NCI-H345 (cell line): Measurements from ENCODE around the gene TRIM24.
"Not testable (repeated sequence)": the region's sequence is repeated elsewhere in the genome, so short reads cannot be mapped to it uniquely, and the experiment has no call there.

Experiments
- DNase-seq: peaks from one replicate; lab custom pipeline; 2025; lab: John Stamatoyannopoulos, UW

The TRIM24 gene

DNA sequence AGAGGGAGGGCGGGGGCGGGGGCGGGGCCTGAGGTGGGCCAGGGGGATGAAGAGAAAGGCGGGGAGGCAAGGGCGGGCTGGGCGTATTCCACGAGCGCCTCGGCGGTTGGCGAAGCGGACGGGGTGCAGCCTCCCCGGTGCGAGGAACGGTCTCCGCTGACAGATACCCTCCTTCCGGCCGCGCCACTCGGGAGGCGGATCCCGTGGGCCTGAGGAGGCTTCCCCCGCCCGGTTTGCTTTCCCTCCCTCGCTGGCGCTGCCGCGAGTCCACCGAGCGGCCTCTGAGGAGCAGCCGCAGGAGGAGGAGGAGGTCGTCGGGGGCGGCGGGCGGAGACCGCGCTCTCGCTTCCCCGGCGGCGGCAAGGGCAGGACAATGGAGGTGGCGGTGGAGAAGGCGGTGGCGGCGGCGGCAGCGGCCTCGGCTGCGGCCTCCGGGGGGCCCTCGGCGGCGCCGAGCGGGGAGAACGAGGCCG lies at the start of gene TRIM24:
TRIM24 (plus strand) TSS at position 84 of the 473 bp plus-strand sequence; CDS start at position 374, 290 bp downstream.
- no peak for DNase-seq

DNA sequence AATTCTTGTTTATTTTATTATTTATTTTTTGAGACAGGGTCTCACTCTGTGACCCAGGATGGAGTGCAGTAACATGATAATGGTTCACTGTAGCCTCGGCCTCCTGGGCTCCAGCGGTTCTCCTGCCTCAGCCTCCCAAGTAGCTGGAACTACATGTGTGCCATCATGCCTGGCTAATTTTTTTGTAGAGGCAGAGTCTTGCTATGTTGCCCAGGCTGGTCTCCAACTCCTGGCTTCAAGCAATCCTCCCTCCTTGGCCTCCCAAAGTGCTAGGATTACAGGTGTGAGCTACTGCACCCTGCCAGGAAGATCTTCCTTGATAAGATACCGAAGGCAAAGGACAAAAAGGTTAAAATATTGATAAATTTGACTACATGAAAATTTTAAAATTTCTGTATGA lies 48.0 kb upstream of the TRIM24 start:
- DNase-seq: not testable (repeated sequence)

GRCh38 chr7:138412921-138413320 lies 47.1 kb upstream of the TRIM24 start:
- DNase-seq: not testable (repeated sequence)

DNA sequence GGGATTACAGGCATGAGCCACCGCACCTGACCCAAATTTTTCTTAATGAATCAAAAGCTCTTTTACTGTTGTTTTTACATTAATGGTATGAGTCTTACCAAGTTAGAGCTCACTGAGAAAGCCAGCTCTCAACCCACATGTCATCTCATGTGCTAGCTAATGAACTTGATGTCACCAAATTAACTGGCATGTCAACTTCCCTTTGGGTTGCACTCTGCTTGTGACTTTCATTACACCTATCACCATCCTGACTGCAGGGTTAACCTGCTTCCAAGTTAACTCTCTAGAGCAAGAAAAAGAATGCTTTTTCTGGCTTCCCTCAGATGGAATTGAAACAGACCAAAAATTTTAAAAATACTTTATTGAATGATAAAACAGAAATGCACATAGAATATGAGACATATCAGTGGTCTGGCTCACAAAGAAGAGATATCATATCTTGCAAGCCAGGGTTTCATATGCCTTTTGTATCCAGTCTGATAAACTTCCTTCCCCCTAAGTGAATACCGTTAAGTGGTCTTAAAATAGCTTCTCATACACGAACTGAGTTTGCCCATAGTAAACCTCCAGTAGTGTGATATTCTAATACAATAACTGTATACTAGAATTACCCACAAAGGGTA lies 42.9 kb upstream of the TRIM24 start:
- no peak for DNase-seq

- no peak for DNase-seq
Measured at GRCh38 chr7:138417764-138418163, 42.3 kb upstream of the TRIM24 start.

- not testable (repeated sequence) for DNase-seq
Measured at GRCh38 chr7:138418403-138418802, 41.7 kb upstream of the TRIM24 start.

DNA sequence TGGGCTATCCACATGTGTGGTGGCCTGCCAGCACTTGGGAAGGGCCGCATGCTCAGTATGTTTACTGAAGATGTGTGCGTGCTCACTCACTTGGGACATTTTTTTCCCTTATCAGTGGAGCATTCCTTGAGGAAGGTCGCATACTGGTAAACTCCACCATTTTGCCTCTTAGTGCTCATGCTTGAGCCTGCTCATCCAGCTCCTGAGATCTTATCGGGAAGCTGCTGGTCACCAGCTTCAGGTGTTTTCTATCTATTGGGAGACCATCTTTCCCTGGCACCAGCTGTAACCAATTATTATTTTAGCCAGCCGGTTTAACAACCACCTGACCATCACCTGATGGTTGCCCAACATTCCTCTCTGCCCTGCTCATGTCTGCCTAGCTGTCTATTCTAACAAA lies 35.0 kb upstream of the TRIM24 start:
- no peak for DNase-seq

DNA sequence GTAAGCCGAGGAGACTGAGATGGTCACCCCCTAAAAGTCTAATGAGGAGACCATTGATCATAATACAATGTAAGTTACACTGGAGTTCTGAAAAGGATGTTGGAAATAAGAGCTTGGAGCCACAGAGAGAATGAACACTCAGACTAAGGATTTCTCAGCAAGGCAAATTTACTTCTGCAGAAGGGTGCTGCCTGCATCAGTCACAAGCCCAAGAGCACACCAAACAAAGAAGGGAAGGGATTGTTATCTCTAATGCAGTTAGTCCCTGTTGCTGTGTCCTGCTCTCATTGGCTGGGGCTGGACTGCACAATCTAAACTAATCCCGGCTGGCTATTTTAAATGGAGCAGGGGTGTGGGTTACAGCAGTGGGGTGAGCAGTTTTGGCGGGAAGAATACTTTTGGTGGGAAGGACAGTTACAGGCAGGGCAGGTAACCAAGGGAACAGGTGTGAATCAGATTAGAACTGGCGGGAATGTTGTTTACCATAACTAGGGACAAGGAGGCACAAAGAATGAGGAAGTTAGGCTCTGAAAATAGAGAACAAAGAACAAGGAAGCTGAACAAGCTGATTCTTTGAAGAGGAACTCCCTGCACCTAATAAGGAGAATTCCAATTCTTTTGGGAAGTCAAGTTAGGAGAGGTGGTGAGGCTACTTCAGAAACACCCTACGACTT lies 30.3 kb upstream of the TRIM24 start:
- DNase-seq: no peak

- no peak for DNase-seq
Measured at GRCh38 chr7:138431517-138431916, 28.5 kb upstream of the TRIM24 start.

GRCh38 chr7:138433583-138434443 lies 26.2 kb upstream of the TRIM24 start:
- DNase-seq: no peak

DNA sequence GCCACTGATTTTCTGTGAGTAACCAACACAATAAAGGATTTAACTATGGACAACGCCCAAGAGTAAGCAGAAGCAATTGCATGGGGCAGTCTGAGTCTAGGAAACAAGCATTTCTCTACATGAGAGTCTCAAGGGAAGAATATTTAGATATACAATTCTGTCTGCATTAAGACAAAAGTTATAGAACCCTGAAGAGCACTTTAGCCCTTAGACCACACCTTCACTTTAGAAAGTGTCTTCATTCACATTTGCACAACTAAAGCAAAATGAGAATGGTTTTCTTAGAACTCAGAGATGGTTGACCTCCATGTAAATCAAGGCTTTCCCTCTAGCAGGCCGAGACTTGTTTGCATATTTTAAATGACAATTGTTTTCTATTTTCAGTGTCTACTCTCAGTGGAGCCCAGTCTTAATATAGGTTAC lies 25.5 kb upstream of the TRIM24 start:
- no peak for DNase-seq

GRCh38 chr7:138435231-138435919 lies 24.7 kb upstream of the TRIM24 start:
- no peak for DNase-seq

DNA sequence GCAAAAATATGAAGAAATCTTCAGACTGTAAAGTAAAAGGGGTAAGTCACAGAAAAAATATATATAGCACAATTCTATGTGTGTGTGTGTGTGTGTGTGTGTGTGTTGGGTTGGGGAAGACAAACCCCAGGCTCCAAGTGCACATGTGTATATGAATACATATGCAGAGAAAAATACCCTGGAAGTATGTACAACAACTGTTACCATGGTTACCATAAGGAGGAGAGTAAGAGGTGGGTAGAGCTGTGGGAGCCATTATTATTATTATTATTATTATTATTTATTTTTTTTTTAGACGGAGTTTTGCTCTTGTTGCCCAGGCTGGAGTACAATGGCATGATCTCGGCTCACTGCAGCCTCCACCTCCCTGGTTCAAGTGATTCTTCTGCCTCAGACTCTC lies 23.7 kb upstream of the TRIM24 start:
- DNase-seq: no peak

DNA sequence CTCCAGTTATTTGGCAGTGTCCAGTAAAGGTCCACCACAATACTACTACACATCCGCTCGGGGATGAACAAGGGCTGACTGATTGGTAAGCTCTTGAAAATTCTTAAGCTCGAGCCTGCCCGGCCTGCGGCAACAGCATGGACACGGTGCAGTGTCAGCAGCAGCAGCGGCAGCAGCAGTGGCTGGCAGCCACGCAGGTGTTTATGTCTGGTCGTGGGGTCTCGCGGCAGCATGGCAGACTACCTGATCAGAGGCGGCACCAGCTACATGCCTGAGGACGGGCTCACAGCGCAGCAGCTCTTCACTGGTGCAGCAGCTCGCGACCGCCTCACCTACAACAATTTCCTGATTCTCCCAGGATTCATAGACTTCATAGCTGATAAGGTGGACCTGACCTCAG lies 19.6 kb upstream of the TRIM24 start:
- no peak for DNase-seq

- no peak for DNase-seq
Measured at GRCh38 chr7:138442822-138443221, 17.2 kb upstream of the TRIM24 start.

GRCh38 chr7:138449580-138449979 lies 10.5 kb upstream of the TRIM24 start:
- DNase-seq: no peak

DNA sequence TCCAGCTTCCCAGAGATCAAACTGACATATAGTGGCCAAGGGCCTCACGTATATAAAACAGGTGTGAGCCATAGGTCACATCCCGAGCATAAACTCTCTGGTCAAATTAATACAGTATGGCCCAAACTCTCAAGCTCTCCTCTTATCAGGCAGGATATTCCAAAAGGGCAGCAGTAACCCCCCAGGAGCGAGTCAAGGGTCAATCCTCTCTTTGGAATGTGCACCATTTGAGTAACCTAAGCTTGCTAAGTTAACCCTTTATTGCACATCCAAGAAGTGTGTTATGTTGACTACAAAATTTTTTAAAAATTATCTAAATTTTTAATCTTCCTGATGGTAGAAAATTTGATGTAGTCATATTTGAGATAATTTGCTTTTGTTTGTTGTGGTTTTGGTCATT lies 4.5 kb upstream of the TRIM24 start:
- DNase-seq: no peak

- DNase-seq: no peak
Measured at GRCh38 chr7:138456220-138456619, 3.8 kb upstream of the TRIM24 start.

DNA sequence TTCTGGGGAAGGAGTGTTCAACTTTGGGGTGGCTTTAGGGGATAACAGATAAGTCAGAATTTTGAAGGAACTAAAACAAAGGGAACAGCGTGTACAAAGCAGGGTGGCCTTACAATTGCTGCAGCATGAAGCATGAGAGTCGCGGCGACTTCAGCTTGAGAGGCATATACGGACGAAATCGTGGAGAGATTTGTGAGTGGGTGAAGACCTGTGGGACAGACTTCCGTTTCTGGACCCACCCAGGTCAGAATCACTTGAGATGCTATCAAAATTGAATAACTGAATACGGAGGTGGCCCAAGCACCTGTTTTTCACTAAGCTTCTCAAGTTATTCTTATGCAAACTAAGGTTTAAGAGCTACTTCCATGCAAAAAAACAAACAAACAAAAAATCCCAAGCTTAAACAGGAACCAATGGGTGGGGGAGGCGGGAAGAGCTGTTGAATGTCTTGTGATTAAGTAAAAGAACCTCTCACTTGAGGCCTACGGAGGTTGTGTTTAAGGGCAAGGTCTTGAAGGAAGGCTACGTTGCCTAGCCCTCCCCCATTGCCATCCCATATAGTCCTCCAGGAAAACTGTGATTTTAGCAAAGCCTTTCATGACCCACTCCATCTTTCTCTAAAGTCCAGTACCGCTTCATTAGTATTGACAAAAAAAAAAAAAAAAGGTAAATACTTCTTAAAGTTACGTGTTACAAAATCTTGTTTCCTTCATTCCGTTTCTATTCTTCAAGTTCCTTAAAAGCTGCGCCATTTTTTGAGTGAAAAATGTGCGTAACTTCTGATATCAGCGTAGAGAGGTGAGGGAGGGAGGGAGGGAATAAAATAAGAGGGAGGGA lies 1.3 kb upstream of the TRIM24 start:
- no peak for DNase-seq

GRCh38 chr7:138459413-138460175 lies 465 bp upstream of the TRIM24 start:
- DNase-seq: peak; percentile 98
